Esophagus squamous epithelium (tissue), 4 donors: ENCODE results near the gene SGK1.

Experiments used
- POLR2A ChIP-seq, 4 donors: fragments of 450-650 bp; IDR thresholded peaks; one replicate each; pipeline ENCODE4 v1.6.1; 2017; ENCODE audit warnings: antibody characterized with exemption in 4 of 4, mild to moderate bottlenecking in 4 of 4, moderate library complexity in 3 of 4
- TF ChIP-seq, protein P1 (sequence below), 6 experiments: fragments of 450-650 bp in 4 of 6; fragments of 200-600 bp in 2 of 6; sonication (generic) in 2 of 6; IDR thresholded peaks; one replicate each; pipeline ENCODE4 v1.5.1; 2016 to 2019; ENCODE audit warnings: antibody characterized with exemption in 6 of 6, mild to moderate bottlenecking in 4 of 6, moderate library complexity in 4 of 6

DNA sequence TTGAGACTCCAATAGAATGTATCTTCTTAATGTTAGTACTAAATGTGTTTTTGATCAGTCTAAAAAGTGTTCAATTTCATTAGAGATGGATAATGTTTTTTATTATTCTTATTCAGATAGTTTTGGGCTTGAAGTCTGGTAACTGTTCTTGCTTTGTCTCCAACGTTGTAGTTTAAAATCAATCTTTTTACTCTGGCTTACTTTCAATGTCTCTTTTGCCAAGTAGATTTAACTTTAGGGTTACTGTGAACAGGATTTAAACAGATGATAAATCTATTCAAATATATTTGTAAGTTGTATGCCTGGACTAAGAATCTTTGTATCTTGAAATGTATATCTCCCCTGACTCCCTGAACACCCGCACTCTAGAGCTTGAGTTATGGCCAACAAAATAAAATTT, 51.1 kb downstream of the SGK1 start:
- TF ChIP-seq, protein P1, sequence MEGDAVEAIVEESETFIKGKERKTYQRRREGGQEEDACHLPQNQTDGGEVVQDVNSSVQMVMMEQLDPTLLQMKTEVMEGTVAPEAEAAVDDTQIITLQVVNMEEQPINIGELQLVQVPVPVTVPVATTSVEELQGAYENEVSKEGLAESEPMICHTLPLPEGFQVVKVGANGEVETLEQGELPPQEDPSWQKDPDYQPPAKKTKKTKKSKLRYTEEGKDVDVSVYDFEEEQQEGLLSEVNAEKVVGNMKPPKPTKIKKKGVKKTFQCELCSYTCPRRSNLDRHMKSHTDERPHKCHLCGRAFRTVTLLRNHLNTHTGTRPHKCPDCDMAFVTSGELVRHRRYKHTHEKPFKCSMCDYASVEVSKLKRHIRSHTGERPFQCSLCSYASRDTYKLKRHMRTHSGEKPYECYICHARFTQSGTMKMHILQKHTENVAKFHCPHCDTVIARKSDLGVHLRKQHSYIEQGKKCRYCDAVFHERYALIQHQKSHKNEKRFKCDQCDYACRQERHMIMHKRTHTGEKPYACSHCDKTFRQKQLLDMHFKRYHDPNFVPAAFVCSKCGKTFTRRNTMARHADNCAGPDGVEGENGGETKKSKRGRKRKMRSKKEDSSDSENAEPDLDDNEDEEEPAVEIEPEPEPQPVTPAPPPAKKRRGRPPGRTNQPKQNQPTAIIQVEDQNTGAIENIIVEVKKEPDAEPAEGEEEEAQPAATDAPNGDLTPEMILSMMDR (IDR thresholded peaks at IDR 0.05) = no peak
- TF ChIP-seq POLR2A (IDR thresholded peaks at IDR 0.05) = no peak
